ENCODE data around the gene HBB.

Gene HBB

DNA sequence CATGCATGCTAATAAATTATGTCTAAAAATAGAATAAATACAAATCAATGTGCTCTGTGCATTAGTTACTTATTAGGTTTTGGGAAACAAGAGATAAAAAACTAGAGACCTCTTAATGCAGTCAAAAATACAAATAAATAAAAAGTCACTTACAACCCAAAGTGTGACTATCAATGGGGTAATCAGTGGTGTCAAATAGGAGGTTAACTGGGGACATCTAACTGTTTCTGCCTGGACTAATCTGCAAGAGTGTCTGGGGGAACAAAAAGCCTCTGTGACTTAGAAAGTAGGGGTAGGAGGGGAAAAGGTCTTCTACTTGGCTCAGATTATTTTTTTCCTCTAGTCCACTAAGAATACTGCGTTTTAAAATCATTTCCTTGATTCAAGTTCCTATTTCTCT lies 810 bp upstream of the HBB start:
- DNase-seq (ENCODE audit: low read depth): no peak

DNA sequence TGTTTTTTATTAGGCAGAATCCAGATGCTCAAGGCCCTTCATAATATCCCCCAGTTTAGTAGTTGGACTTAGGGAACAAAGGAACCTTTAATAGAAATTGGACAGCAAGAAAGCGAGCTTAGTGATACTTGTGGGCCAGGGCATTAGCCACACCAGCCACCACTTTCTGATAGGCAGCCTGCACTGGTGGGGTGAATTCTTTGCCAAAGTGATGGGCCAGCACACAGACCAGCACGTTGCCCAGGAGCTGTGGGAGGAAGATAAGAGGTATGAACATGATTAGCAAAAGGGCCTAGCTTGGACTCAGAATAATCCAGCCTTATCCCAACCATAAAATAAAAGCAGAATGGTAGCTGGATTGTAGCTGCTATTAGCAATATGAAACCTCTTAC lies 1.4 kb downstream of the HBB start:
- no peak for DNase-seq (ENCODE audit: low read depth)

- DNase-seq (ENCODE audit: low read depth): no peak
Measured at GRCh38 chr11:5224538-5225479, 2.1 kb downstream of the HBB start.

- no peak for DNase-seq (ENCODE audit: low read depth)
Measured at GRCh38 chr11:5223686-5224085, 3.2 kb downstream of the HBB start.

GRCh38 chr11:5223146-5223545 lies 3.7 kb downstream of the HBB start:
- DNase-seq (ENCODE audit: low read depth): no peak

GRCh38 chr11:5210376-5210885 lies 16.4 kb downstream of the HBB start:
- no peak for DNase-seq (ENCODE audit: low read depth)

- DNase-seq (ENCODE audit: low read depth): peak; percentile 35
Measured at GRCh38 chr11:5204787-5205186, 22.1 kb downstream of the HBB start.

DNA sequence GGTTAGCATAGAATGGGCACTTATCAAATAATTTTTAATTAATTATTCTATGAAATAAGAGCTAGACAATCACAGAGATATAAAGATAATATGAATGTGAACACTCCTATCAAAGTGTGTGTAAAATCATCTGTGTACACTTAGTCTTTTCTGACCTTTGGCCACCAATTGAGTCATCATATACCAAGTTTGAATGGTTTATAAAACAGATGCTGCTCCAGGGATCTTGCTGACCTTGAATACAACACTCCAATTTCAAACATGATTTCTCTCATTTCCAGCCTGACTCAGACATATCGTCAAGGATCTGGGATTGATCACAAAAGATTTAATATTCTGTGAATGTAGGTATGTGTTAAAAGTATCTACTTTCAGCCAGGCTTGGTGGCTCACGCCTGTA lies 23.5 kb downstream of the HBB start:
- DNase-seq (ENCODE audit: low read depth): no peak

- no peak for DNase-seq (ENCODE audit: low read depth)
Measured at GRCh38 chr11:5200582-5200981, 26.3 kb downstream of the HBB start, which contains the start of gene OR51V1. Gene OR51V1, minus strand, starts transcription at chr11:5200682. Its CDS starts 0 bp downstream, at chr11:5200682.

DNA sequence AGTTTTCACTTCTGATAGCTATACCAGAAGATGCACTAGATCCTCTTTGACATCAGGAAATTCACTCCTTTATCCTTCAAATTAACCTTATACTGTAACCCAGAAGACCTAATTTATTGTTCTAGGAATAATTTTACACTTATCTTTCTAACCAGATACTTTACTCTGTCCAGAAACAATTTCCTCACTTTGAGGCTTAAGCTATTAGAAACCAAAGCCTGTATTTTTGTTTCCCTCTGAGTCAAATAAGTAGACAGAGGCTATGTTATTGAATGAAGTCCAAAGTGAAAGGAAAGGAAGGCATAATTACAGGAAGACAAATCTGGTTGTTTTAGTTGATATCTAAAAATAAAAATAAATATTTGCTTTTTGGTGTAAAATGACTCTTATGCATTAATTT lies 28.6 kb downstream of the HBB start:
- DNase-seq (ENCODE audit: low read depth): no peak

DNA sequence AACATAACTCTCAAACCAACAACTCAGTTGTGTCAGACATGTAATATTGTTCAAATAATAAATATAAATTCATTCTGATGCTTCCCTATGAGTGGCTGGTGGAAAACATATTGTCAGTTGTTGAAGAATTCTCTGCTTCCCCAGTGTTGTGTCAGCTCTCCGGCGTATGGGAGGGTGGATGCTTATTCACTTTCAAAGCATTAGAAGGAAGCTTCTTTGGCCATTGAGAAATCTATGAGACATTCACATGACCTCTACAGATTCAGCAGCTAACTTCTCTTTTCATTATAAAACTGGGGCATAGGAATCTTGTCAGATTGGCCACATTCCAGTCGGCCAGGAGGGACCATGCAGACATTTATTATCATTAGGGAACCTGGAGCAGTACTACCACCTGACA lies 29.3 kb downstream of the HBB start:
- DNase-seq (ENCODE audit: low read depth): peak; percentile 11

DNA sequence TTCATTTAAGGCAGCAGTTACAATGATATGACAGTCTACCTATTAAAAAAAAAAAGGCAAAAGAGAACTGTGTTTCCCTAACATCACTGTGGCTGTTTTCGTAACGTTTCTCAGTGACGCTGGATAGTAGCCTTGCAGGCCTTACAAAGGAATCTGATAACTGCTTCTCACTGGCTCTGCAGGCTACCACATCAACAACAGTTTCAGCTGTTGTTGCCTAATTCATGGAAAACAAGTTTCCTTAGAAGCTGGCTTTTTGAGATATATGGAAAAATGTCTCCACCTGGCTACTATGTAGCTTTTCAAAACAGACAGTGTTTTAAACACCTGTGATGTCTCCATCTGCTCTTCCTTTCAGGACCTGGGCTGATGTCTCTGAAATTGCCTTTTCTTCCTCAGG lies 30.1 kb downstream of the HBB start:
- no peak for DNase-seq (ENCODE audit: low read depth)

DNA sequence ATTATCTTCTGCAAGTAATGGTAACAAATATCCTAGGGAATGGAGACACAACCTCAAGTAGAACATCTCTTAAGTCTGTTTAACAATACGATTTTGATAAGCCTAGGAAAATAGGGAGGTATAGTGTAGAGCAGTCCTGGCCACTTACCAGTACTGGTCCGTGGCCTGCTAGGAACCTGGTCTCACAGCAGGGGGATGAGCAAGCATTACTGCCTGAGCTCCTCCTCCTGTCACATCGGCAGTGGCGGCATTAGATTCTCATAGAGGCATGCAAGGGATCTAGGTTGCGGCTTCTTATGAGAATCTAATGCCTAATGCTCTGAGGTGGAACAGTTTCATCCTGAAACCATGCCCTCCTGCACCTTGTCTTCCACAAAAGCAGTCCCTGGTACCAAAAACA lies 30.8 kb downstream of the HBB start:
- DNase-seq (ENCODE audit: low read depth): no peak

DNA sequence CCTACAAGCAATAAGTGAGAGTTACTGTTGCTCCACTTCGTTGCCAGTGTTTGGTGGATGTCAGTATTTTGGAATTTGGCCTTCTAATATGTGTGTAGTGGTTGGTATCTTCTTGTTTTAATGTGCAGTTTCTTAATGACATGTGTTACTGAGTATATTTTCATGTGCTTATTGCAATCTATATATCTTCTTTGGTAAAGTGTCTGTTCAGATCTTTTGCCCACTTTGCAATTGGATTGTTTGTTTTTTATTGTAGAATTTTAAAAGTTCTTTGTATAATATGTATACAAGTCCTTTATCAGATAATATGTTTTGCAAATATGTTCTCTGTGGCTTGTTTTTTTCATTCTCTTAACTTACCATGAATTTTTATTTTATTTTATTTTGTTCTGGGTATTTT lies 34.1 kb downstream of the HBB start:
- DNase-seq (ENCODE audit: low read depth): no peak

DNA sequence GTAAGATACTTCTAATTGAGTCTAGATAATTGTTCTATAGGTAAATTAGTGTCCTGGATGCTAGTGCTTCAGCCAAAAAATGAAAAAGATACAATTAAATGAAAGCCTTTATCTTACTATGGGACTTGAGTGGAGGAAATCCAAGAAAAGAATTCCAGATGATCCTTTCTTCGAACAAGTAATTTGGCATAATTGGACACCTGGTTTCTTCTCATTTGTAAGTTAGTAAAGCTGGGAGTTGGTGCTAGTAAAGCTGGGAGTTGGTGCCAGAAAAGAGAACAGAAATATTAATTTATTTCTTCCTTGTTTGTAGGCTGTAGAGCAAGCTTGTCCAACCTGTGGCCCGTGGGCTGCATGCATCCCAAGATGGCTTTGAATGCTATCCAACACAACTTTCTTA lies 38.7 kb downstream of the HBB start:
- DNase-seq (ENCODE audit: low read depth): no peak

- no peak for DNase-seq (ENCODE audit: low read depth)
Measured at GRCh38 chr11:5178046-5178837, 48.6 kb downstream of the HBB start.
